HG03460 (cell line): Measurements from ENCODE around the gene NOMO2.
"Not testable (repeated sequence)": the region's sequence is repeated elsewhere in the genome, so short reads cannot be mapped to it uniquely, and the experiment has no call there.

Experiments used
- ATAC-seq: cut with Tn5 transposase; IDR thresholded peaks from one replicate; pipeline ENCODE4 v1.9.1; 2021; ENCODE audit not compliant: unreplicated experiment

Gene NOMO2

GRCh38 chr16:18561727-18562314 lies at the start of gene NOMO2:
Gene NOMO2 (minus strand): TSS chr16:18562097. CDS start chr16:18562040, 57 bp downstream.
- peak; percentile 92 for ATAC-seq

GRCh38 chr16:18610147-18610803 lies 48.4 kb upstream of the NOMO2 start:
- not testable (repeated sequence) for ATAC-seq

- not testable (repeated sequence) for ATAC-seq
Observed at GRCh38 chr16:18608271-18608670, 46.4 kb upstream of the NOMO2 start.

GRCh38 chr16:18603572-18604246 lies 41.8 kb upstream of the NOMO2 start:
- ATAC-seq = not testable (repeated sequence)

- ATAC-seq = not testable (repeated sequence)
Observed at GRCh38 chr16:18598582-18598981, 36.7 kb upstream of the NOMO2 start.

GRCh38 chr16:18597734-18598133 lies 35.8 kb upstream of the NOMO2 start:
- not testable (repeated sequence) for ATAC-seq

- ATAC-seq = not testable (repeated sequence)
Observed at GRCh38 chr16:18597319-18597718, 35.4 kb upstream of the NOMO2 start.

GRCh38 chr16:18595796-18596195 lies 33.9 kb upstream of the NOMO2 start:
- not testable (repeated sequence) for ATAC-seq

- not testable (repeated sequence) for ATAC-seq
Observed at GRCh38 chr16:18594880-18595279, 33.0 kb upstream of the NOMO2 start.

GRCh38 chr16:18593904-18594303 lies 32.0 kb upstream of the NOMO2 start:
- ATAC-seq = not testable (repeated sequence)

- not testable (repeated sequence) for ATAC-seq
Observed at GRCh38 chr16:18592982-18593381, 31.1 kb upstream of the NOMO2 start.

- not testable (repeated sequence) for ATAC-seq
Observed at GRCh38 chr16:18591908-18592307, 30.0 kb upstream of the NOMO2 start.

GRCh38 chr16:18591441-18591840 lies 29.5 kb upstream of the NOMO2 start:
- ATAC-seq = not testable (repeated sequence)

- not testable (repeated sequence) for ATAC-seq
Observed at GRCh38 chr16:18589806-18590205, 27.9 kb upstream of the NOMO2 start.

GRCh38 chr16:18586560-18587540 lies 25.0 kb upstream of the NOMO2 start:
- not testable (repeated sequence) for ATAC-seq

GRCh38 chr16:18585789-18586188 lies 23.9 kb upstream of the NOMO2 start:
- not testable (repeated sequence) for ATAC-seq

- ATAC-seq = no peak
Observed at GRCh38 chr16:18582902-18583301, 21.0 kb upstream of the NOMO2 start.

GRCh38 chr16:18580396-18580795 lies 18.5 kb upstream of the NOMO2 start:
- ATAC-seq = not testable (repeated sequence)

- not testable (repeated sequence) for ATAC-seq
Observed at GRCh38 chr16:18579261-18579660, 17.4 kb upstream of the NOMO2 start.

GRCh38 chr16:18577942-18578341 lies 16.0 kb upstream of the NOMO2 start:
- not testable (repeated sequence) for ATAC-seq

GRCh38 chr16:18575945-18576344 lies 14.0 kb upstream of the NOMO2 start:
- ATAC-seq = not testable (repeated sequence)
